Lower leg skin (tissue), 4 donors: ENCODE results near the gene EMP3. TPM values are rescaled to one million over a fixed set of nuclear protein-coding genes. Genes with fewer than 3 reads are reported as not detected.
"Not testable (repeated sequence)": the region's sequence is repeated elsewhere in the genome, so short reads cannot be mapped to it uniquely, and the experiment has no call there.

Experiments used
- DNase-seq, 2 donors: peaks; one replicate each; pipeline ENCODE4 v3.0.0-alpha.2; 2019; ENCODE audit warnings: low spot score in 2 of 2
- H3K4me3 ChIP-seq: fragments of 200-600 bp; sonication (generic); 2 replicates; pipeline ENCODE4 v1.5.1; 2017; ENCODE audit warnings: mild to moderate bottlenecking, low read depth; ENCODE audit not compliant: poor library complexity, severe bottlenecking
- CTCF ChIP-seq, 3 donors: fragments of 450-650 bp; IDR thresholded peaks; one replicate each; pipeline ENCODE4 v1.5.1; 2016; ENCODE audit warnings: antibody characterized with exemption in 3 of 3, mild to moderate bottlenecking in 3 of 3, moderate library complexity in 2 of 3
- POLR2A ChIP-seq, 2 donors: fragments of 450-650 bp; IDR thresholded peaks; one replicate each; pipeline ENCODE4 v1.6.1; 2016 to 2017; ENCODE audit warnings: antibody characterized with exemption in 2 of 2, mild to moderate bottlenecking in 1 of 2, moderate library complexity in 1 of 2
- WGBS, 2 donors: methylation state at CpG; one replicate each; pipeline ENCODE4 v1.1.5; 2018; 5-methylcytosine and 5-hydroxymethylcytosine counted together
- intact Hi-C: fragments of 100-400 bp; cut with DNase I; formaldehyde crosslinking; loops from one replicate; pipeline ENCODE4 v1.15.0; 2023; ENCODE audit warnings: low total_unique reads
- total RNA-seq, 4 donors: library from RNA; depleted of rRNA; stranded (reverse); fragments of >200 nt; gene quantifications; one replicate each; pipeline ENCODE4 v1.1.0, GENCODE V29; 2016

The EMP3 gene
- total RNA-seq, 4 donors from 2014 or later: 11.5 to 29.3 (median 14.7) TPM

GRCh38 chr19:48290771-48291488 lies 34.4 kb upstream of the EMP3 start:
- WGBS, 2 donors: 0 to 1% methylated on average over 26 to 41 of the region's 45 CpGs
- peak; percentile 70 to 96 for DNase-seq
- H3K4me3 ChIP-seq: no peak overlapping the region
- TF ChIP-seq CTCF (IDR thresholded peaks at IDR 0.05) (peak in 1 of 3 donors; percentile 70), POLR2A (IDR thresholded peaks at IDR 0.05) (no peak)
- intact Hi-C loops: no loop called here

- WGBS, 2 donors: 16 to 24% methylated on average over 11 of the region's 11 CpGs
- H3K4me3 ChIP-seq, intact Hi-C loops, DNase-seq: not testable (repeated sequence)
These were observed 33.9 kb upstream of the EMP3 start for GRCh38 chr19:48291489-48291815.

GRCh38 chr19:48292798-48293197 lies 32.6 kb upstream of the EMP3 start:
- TF ChIP-seq POLR2A (IDR thresholded peaks at IDR 0.05) (no peak), CTCF (IDR thresholded peaks at IDR 0.05) (no peak)
- no peak overlapping the region for H3K4me3 ChIP-seq
- intact Hi-C loops: no loop called here
- WGBS, 2 donors: 65 to 66% methylated on average over 4 of the region's 4 CpGs
- no peak for DNase-seq

GRCh38 chr19:48295458-48295857 lies 29.9 kb upstream of the EMP3 start:
- TF ChIP-seq CTCF (IDR thresholded peaks at IDR 0.05) (no peak), POLR2A (IDR thresholded peaks at IDR 0.05) (no peak)
- no peak for DNase-seq
- intact Hi-C loops: no loop called here
- WGBS, 2 donors: 60 to 72% methylated on average over 10 of the region's 10 CpGs
- H3K4me3 ChIP-seq: no peak overlapping the region

- no peak for DNase-seq
- intact Hi-C loops: no loop called here
- no peak overlapping the region for H3K4me3 ChIP-seq
- 83 to 86% methylated on average over 29 of the region's 42 CpGs for WGBS, 2 donors
- TF ChIP-seq POLR2A (IDR thresholded peaks at IDR 0.05): no peak
- TF ChIP-seq CTCF (IDR thresholded peaks at IDR 0.05): no peak
These were observed 28.2 kb upstream of the EMP3 start for GRCh38 chr19:48296963-48297734.

- intact Hi-C loops: no loop called here
- DNase-seq: no peak
- TF ChIP-seq CTCF (IDR thresholded peaks at IDR 0.05) (no peak), POLR2A (IDR thresholded peaks at IDR 0.05) (no peak)
- H3K4me3 ChIP-seq: no peak overlapping the region
- 96 to 97% methylated on average over 10 to 16 of the region's 16 CpGs for WGBS, 2 donors
These were observed 27.4 kb upstream of the EMP3 start for GRCh38 chr19:48297975-48298374.
